ENCODE results near the gene RGL3. TPM values are rescaled to one million over a fixed set of nuclear protein-coding genes. Genes with fewer than 3 reads are reported as not detected.

Gene RGL3
- total RNA-seq, 1 donor from 2014 or later = 3.6 TPM

DNA sequence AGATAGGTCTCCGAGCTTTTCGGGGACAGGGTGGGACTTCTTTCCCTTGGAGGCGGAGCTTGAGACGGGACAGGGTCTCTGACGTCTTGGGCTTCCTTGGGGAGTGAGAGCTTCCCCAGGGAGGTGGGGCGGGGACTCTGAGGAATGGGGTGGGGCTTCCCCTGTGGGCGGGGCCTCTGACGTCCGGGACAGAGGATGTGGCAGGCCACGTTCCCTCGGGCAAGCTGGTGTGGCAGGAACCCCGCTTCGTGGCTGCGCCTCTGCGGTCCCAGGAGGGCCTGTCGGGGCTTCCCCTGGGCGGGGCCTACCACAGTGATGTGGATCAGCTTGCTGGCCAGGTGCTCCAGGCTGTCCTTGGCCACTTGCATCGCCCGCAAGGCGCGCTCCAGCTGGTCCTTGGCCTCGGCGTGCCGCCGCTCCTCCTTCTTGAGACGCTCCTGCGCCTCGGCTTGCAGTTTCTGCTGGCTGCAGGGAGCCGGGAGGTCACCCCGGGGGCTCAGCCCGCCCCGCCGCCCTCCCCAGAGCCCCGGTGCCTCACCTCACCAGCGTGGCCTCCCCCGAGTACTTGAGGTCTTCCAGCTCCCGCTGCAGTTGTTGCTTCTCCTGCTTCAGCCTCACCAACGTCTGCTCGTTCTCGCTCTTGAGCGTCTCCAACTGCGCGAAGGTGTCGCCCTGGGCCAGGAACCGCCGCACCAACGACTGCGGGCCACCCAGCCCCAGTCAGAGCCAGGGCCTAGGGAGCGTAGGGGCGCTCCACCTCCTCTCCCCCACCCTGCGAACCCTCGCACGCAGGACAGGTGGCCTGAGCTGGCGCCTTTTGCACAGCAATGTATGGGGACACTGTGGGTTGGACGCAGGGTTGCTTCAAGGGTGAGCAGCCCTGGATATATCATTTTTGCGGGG, 3.3 kb upstream of the RGL3 start:
- H3K36me3 Mint-ChIP-seq (ENCODE audit: low read depth, unreplicated experiment) = no peaks in the 10 kb centered on the region
- no peak overlapping the region for H3K27ac Mint-ChIP-seq (ENCODE audit: unreplicated experiment)
- FAIRE-seq (no peak), DNase-seq (ENCODE audit: low read depth) (no peak)
- no peak overlapping the region for H3K9ac ChIP-seq (ENCODE audit: low read length)
- H3K27me3 ChIP-seq (ENCODE audit: insufficient read depth, low read length) = peaks cover 56% of the 10 kb centered on the region
- no peak overlapping the region for H3K4me3 ChIP-seq (ENCODE audit: insufficient read depth, low read depth, low read length)
- no peaks in the 10 kb centered on the region for H3K36me3 ChIP-seq (ENCODE audit: insufficient read depth, low read length)
- no peak for TF ChIP-seq EZH2 (IDR thresholded peaks at IDR 0.05; ENCODE audit: insufficient read depth, low read length)
- TF ChIP-seq, protein P1, sequence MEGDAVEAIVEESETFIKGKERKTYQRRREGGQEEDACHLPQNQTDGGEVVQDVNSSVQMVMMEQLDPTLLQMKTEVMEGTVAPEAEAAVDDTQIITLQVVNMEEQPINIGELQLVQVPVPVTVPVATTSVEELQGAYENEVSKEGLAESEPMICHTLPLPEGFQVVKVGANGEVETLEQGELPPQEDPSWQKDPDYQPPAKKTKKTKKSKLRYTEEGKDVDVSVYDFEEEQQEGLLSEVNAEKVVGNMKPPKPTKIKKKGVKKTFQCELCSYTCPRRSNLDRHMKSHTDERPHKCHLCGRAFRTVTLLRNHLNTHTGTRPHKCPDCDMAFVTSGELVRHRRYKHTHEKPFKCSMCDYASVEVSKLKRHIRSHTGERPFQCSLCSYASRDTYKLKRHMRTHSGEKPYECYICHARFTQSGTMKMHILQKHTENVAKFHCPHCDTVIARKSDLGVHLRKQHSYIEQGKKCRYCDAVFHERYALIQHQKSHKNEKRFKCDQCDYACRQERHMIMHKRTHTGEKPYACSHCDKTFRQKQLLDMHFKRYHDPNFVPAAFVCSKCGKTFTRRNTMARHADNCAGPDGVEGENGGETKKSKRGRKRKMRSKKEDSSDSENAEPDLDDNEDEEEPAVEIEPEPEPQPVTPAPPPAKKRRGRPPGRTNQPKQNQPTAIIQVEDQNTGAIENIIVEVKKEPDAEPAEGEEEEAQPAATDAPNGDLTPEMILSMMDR (IDR thresholded peaks at IDR 0.05; ENCODE audit: insufficient read depth, low read depth, low read length) = no peak
- H3K9me3 ChIP-seq (ENCODE audit: insufficient read depth, low read depth, low read length) = no peaks in the 10 kb centered on the region
- H3K27ac ChIP-seq (ENCODE audit: low read depth, low read length) = no peak overlapping the region
- no peaks in the 10 kb centered on the region for H3K4me1 Mint-ChIP-seq (ENCODE audit: low read depth, unreplicated experiment)
- H2AFZ ChIP-seq (ENCODE audit: low read depth, low read length) = peak overlapping the region; percentile 41
- H3K4me1 ChIP-seq (ENCODE audit: insufficient read depth, low read length) = peaks cover 3% of the 10 kb centered on the region
- H3K79me2 ChIP-seq (ENCODE audit: insufficient read depth, low read length) = no peaks in the 10 kb centered on the region
- peak overlapping the region; percentile 20 for H3K4me3 Mint-ChIP-seq (ENCODE audit: unreplicated experiment)
- no peaks in the 10 kb centered on the region for H4K20me1 ChIP-seq (ENCODE audit: insufficient read depth, low read length)
- peak overlapping the region; percentile 54 for H3K4me2 ChIP-seq (ENCODE audit: low read length)
- H3K27me3 Mint-ChIP-seq (ENCODE audit: low read depth, unreplicated experiment) = peaks cover 46% of the 10 kb centered on the region
- H3K9me3 Mint-ChIP-seq (ENCODE audit: unreplicated experiment) = peaks cover 3% of the 10 kb centered on the region

DNA sequence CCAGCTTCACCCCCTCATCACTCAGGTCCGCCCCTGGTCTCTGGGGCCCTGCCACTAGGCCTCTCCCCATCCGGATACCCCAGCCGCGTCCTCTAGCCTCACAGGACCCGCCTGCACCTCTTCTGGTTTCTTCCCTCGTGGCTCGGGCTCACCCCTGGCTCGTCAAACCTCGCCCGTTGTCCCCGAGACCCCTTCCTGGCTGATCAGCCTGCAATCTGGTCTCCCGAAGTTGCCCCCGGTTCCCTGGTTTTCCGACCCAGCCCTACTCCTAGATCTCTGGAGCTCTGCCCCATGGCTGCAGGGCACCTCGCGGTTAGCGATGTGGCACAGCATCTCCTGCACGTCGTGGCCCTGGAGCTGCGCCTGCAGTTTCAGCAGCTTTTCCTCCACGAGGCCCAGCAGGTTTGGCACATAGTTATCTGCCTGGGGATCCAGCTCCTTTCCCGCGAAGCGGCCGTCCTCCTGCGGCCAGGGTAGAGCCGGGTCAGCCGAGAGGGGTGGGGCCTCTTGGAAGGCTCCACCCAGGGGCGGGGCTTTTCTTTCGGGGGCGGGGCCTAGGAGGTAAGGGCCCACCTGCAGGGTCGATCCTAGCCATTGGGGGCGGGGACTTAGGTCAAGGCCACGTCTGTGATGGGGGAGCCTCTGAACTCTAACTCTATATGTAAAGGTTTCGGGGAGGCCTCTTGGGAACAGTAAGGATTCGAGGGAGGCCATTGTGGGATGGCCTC, 2.4 kb upstream of the RGL3 start:
- H3K36me3 Mint-ChIP-seq (ENCODE audit: low read depth, unreplicated experiment) = no peaks in the 10 kb centered on the region
- peak; percentile 52 for TF ChIP-seq EZH2 (IDR thresholded peaks at IDR 0.05; ENCODE audit: insufficient read depth, low read length)
- TF ChIP-seq, protein P1 (IDR thresholded peaks at IDR 0.05; ENCODE audit: insufficient read depth, low read depth, low read length) = no peak
- no peak overlapping the region for H3K27ac Mint-ChIP-seq (ENCODE audit: unreplicated experiment)
- peaks cover 46% of the 10 kb centered on the region for H3K27me3 Mint-ChIP-seq (ENCODE audit: low read depth, unreplicated experiment)
- FAIRE-seq = no peak
- H3K36me3 ChIP-seq (ENCODE audit: insufficient read depth, low read length) = no peaks in the 10 kb centered on the region
- no peaks in the 10 kb centered on the region for H4K20me1 ChIP-seq (ENCODE audit: insufficient read depth, low read length)
- H3K27me3 ChIP-seq (ENCODE audit: insufficient read depth, low read length) = peaks cover 58% of the 10 kb centered on the region
- no peak overlapping the region for H3K4me3 Mint-ChIP-seq (ENCODE audit: unreplicated experiment)
- no peak overlapping the region for H3K4me3 ChIP-seq (ENCODE audit: insufficient read depth, low read depth, low read length)
- H3K4me1 Mint-ChIP-seq (ENCODE audit: low read depth, unreplicated experiment) = no peaks in the 10 kb centered on the region
- H3K9ac ChIP-seq (ENCODE audit: low read length) = no peak overlapping the region
- no peaks in the 10 kb centered on the region for H3K79me2 ChIP-seq (ENCODE audit: insufficient read depth, low read length)
- H3K4me1 ChIP-seq (ENCODE audit: insufficient read depth, low read length) = peaks cover 3% of the 10 kb centered on the region
- peaks cover 3% of the 10 kb centered on the region for H3K9me3 Mint-ChIP-seq (ENCODE audit: unreplicated experiment)
- H2AFZ ChIP-seq (ENCODE audit: low read depth, low read length) = peak overlapping the region; percentile 34
- no peak for DNase-seq (ENCODE audit: low read depth)
- no peaks in the 10 kb centered on the region for H3K9me3 ChIP-seq (ENCODE audit: insufficient read depth, low read depth, low read length)
- H3K27ac ChIP-seq (ENCODE audit: low read depth, low read length) = no peak overlapping the region
- H3K4me2 ChIP-seq (ENCODE audit: low read length) = peak overlapping the region; percentile 54

All from astrocyte (in vitro differentiated cells and primary cell).